Gastroesophageal sphincter (tissue), 4 donors: ENCODE data around the gene BAIAP2L1. TPM values are rescaled to one million over a fixed set of nuclear protein-coding genes. Genes with fewer than 3 reads are reported as not detected.
"Not testable (repeated sequence)": the region's sequence is repeated elsewhere in the genome, so short reads cannot be mapped to it uniquely, and the experiment has no call there.

ENCODE experiments used
- ATAC-seq: fragments of 150-250 bp; one replicate; pipeline ENCODE4 v1.9.1; 2016; ENCODE audit warnings: mild to moderate bottlenecking, moderate library complexity
- H3K27ac ChIP-seq, 4 donors: fragments of 200-600 bp; sonication (generic) in 3 of 4; 1 replicate in 3 of 4; 2 replicates in 1 of 4; pipeline ENCODE4 v1.5.1; 2016 to 2019
- H3K27me3 ChIP-seq: fragments of 200-600 bp; sonication (generic); one replicate; pipeline ENCODE4 v1.5.1; 2019
- H3K36me3 ChIP-seq, 2 donors: fragments of 200-600 bp; sonication (generic); one replicate each; pipeline ENCODE4 v1.5.1; 2019; ENCODE audit warnings: control low read depth in 1 of 2
- H3K4me1 ChIP-seq, 3 donors: fragments of 200-600 bp; sonication (generic); 1 replicate in 2 of 3; 2 replicates in 1 of 3; pipeline ENCODE4 v1.5.1; 2016 to 2019; ENCODE audit warnings: control low read depth in 2 of 3
- H3K4me3 ChIP-seq, 2 donors: fragments of 200-600 bp; sonication (generic); one replicate each; pipeline ENCODE4 v1.5.1; 2019; ENCODE audit warnings: mild to moderate bottlenecking in 1 of 2, moderate library complexity in 1 of 2
- H3K9me3 ChIP-seq, 3 donors: fragments of 200-600 bp; sonication (generic); one replicate each; pipeline ENCODE4 v1.5.1; 2017 to 2019; ENCODE audit warnings: control low read depth in 2 of 3
- CTCF ChIP-seq, 4 experiments: fragments of 200-600 bp in 2 of 4; fragments of 450-650 bp in 2 of 4; sonication (generic) in 1 of 4; IDR thresholded peaks; one replicate each; pipeline ENCODE4 v1.5.1; 2017 to 2019; ENCODE audit warnings: antibody characterized with exemption in 4 of 4, mild to moderate bottlenecking in 2 of 4, moderate library complexity in 2 of 4
- EP300 ChIP-seq: sonication (generic); formaldehyde crosslinking; IDR thresholded peaks from one replicate; pipeline ENCODE4 v1.6.1; 2017; ENCODE audit warnings: antibody characterized with exemption, mild to moderate bottlenecking
- POLR2A ChIP-seq, 2 donors: fragments of 450-650 bp; IDR thresholded peaks; one replicate each; pipeline ENCODE4 v1.6.1; 2017; ENCODE audit warnings: antibody characterized with exemption in 2 of 2, mild to moderate bottlenecking in 2 of 2, moderate library complexity in 1 of 2
- POLR2AphosphoS5 ChIP-seq: sonication (generic); formaldehyde crosslinking; IDR thresholded peaks from one replicate; pipeline ENCODE4 v1.6.1; 2017; ENCODE audit warnings: antibody characterized with exemption
- WGBS, 2 donors: methylation state at CpG; one replicate each; pipeline ENCODE4 v1.1.5; 2018; ENCODE audit warnings: low coverage in 1 of 2; 5-methylcytosine and 5-hydroxymethylcytosine counted together
- total RNA-seq, 4 donors: library from RNA; depleted of rRNA; stranded (reverse); fragments of >200 nt; gene quantifications; one replicate each; pipeline ENCODE4 v1.1.0, GENCODE V29; 2016

BAIAP2L1 gene
- total RNA-seq, 4 donors from 2014 or later = 0.13 to 6.7 (median 2.1) TPM

DNA sequence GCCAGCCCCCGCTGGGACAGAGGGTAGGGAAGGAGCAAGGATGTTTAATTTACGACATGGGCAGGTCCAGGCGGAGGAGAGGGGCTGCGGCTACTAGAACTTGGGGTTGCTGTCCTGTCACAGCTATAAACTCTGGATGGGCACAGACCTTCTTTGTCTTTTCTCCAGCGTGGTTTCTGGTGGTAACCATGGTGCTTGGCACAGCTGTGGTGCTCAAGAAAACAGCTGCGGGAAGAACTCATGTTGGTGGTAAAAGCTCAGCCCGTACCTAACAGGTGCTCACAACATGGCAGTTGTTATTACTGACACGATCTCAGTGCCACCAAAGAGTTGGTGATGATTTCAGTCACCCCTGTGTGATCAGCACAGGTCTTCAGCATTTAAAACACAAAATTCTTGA is 13.8 kb downstream of the BAIAP2L1 start:
- Histone ChIP-seq H3K27me3 (peaks cover 10% of the 10 kb centered on the region), H3K9me3 (no peaks in the 10 kb centered on the region), H3K27ac (no peak overlapping the region), H3K4me1 (no peaks in the 10 kb centered on the region), H3K4me3 (no peak overlapping the region), H3K36me3 (no peaks in the 10 kb centered on the region)
- no peak for ATAC-seq
- TF ChIP-seq EP300 = no peak
- no peak for TF ChIP-seq POLR2AphosphoS5
- TF ChIP-seq POLR2A (IDR thresholded peaks at IDR 0.05) = no peak
- no peak for TF ChIP-seq CTCF (IDR thresholded peaks at IDR 0.05)
- 86 to 89% methylated on average over 6 to 7 of the region's 8 CpGs for WGBS, 2 donors

GRCh38 chr7:98385532-98385931 is 15.4 kb downstream of the BAIAP2L1 start:
- H3K9me3 ChIP-seq, H3K27ac ChIP-seq, H3K27me3 ChIP-seq, ATAC-seq, H3K4me1 ChIP-seq, H3K36me3 ChIP-seq, H3K4me3 ChIP-seq: not testable (repeated sequence)
- WGBS, 2 donors = 92% methylated on average over 3 of the region's 5 CpGs

DNA sequence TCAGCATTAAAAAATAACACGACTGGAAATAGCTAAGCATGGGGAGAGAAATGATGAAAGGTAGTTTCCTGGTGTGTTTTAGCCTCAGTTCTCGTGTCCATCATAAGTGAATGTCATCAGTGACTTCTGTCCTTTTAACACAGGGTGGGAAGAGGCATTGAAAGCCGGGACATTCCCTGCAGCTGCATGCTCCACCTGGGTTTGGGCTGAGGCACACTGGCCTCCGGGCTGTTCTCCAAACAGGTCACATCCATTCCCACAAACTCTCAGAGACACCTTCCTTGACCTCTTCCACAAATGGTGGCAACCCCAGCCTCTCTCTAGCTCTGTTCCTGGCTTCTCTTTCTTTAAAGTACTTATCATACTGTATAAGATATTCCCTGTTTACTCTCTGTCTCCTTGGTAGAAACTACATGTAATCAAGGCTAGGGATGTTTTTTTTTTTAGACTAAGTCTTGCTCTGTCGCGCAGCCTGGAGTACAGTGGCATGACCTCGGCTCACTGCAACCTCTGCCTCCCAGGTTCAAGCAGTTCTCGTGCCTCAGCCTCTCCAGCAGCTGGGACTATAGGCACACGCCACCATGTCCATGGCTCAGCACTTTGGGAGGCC is 22.6 kb downstream of the BAIAP2L1 start:
- 26 to 76% methylated on average over 4 to 7 of the region's 9 CpGs for WGBS, 2 donors
- no peaks in the 10 kb centered on the region for H3K27me3 ChIP-seq
- no peak overlapping the region for H3K27ac ChIP-seq
- no peak for ATAC-seq
- TF ChIP-seq POLR2AphosphoS5 = no peak
- TF ChIP-seq EP300 = no peak
- TF ChIP-seq CTCF (IDR thresholded peaks at IDR 0.05) = no peak
- no peak for TF ChIP-seq POLR2A (IDR thresholded peaks at IDR 0.05)
- H3K36me3 ChIP-seq = no peaks in the 10 kb centered on the region
- H3K4me3 ChIP-seq = no peak overlapping the region
- H3K4me1 ChIP-seq = no peaks in the 10 kb centered on the region
- no peaks in the 10 kb centered on the region for H3K9me3 ChIP-seq

- no peaks in the 10 kb centered on the region for H3K36me3 ChIP-seq
- H3K4me3 ChIP-seq = no peak overlapping the region
- TF ChIP-seq CTCF (IDR thresholded peaks at IDR 0.05) (no peak), EP300 (no peak), POLR2AphosphoS5 (no peak), POLR2A (IDR thresholded peaks at IDR 0.05) (no peak)
- 90% methylated on average over 4 to 6 of the region's 6 CpGs for WGBS, 2 donors
- no peaks in the 10 kb centered on the region for H3K9me3 ChIP-seq
- H3K27me3 ChIP-seq = no peaks in the 10 kb centered on the region
- H3K27ac ChIP-seq = no peak overlapping the region
- no peak for ATAC-seq
- no peaks in the 10 kb centered on the region for H3K4me1 ChIP-seq
Observed at GRCh38 chr7:98376711-98377110, 24.2 kb downstream of the BAIAP2L1 start.

DNA sequence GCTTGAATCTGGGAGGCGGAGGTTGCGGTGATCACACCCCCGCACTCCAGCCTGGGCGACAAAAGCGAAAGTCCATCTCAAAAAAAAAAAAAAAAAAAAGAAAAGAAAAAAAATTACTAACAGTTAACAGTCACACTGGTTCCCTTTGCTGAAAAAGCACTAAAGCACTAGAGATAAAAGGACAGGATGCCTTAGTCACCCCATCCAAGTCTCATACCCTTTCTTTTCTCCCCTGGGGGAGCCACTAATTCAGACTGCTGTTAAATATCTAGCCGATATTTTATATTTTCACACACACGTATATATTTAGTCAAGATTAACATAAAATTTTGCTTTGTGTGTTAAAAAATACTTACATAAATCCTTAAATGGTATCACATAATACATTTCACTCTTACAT is 25.2 kb downstream of the BAIAP2L1 start:
- 85 to 96% methylated on average over 6 to 7 of the region's 7 CpGs for WGBS, 2 donors
- H3K27ac ChIP-seq = no peak overlapping the region
- H3K4me1 ChIP-seq = no peaks in the 10 kb centered on the region
- ATAC-seq = no peak
- H3K36me3 ChIP-seq = no peaks in the 10 kb centered on the region
- H3K27me3 ChIP-seq = no peaks in the 10 kb centered on the region
- no peak overlapping the region for H3K4me3 ChIP-seq
- H3K9me3 ChIP-seq = no peaks in the 10 kb centered on the region
- TF ChIP-seq CTCF (IDR thresholded peaks at IDR 0.05) (no peak), POLR2A (IDR thresholded peaks at IDR 0.05) (no peak), EP300 (no peak), POLR2AphosphoS5 (no peak)
